Tibial nerve (tissue), 4 donors: ENCODE results near the gene RAB30. TPM values are rescaled to one million over a fixed set of nuclear protein-coding genes. Genes with fewer than 3 reads are reported as not detected.

Source experiments
- DNase-seq, 2 donors: peaks; one replicate each; pipeline ENCODE4 v3.0.0-alpha.2; 2019; ENCODE audit warnings: low spot score in 2 of 2
- H3K27ac ChIP-seq, 4 donors: fragments of 200-600 bp; sonication (generic) in 3 of 4; one replicate each; pipeline ENCODE4 v1.5.1; 2017 to 2019; ENCODE audit warnings: mild to moderate bottlenecking in 1 of 4
- H3K27me3 ChIP-seq, 2 donors: fragments of 200-600 bp; sonication (generic) in 1 of 2; one replicate each; pipeline versions ENCODE4 v1.5.1 to v1.6.0; 2017 to 2019
- H3K36me3 ChIP-seq, 3 donors: fragments of 200-600 bp; sonication (generic); one replicate each; pipeline ENCODE4 v1.5.1; 2018 to 2019
- H3K4me1 ChIP-seq, 4 donors: fragments of 200-600 bp; sonication (generic) in 3 of 4; one replicate each; pipeline ENCODE4 v1.5.1; 2017 to 2019
- H3K4me3 ChIP-seq, 4 donors: fragments of 200-600 bp; sonication (generic) in 3 of 4; one replicate each; pipeline ENCODE4 v1.5.1; 2017 to 2019; ENCODE audit warnings: mild to moderate bottlenecking in 1 of 4, moderate library complexity in 1 of 4
- H3K9me3 ChIP-seq, 4 donors: fragments of 200-600 bp; sonication (generic) in 3 of 4; one replicate each; pipeline ENCODE4 v1.5.1; 2017 to 2019
- CTCF ChIP-seq, 5 experiments: fragments of 200-600 bp in 3 of 5; fragments of 450-650 bp in 2 of 5; sonication (generic) in 3 of 5; IDR thresholded peaks; one replicate each; pipeline ENCODE4 v1.5.1; 2016 to 2019; ENCODE audit warnings: antibody characterized with exemption in 5 of 5, mild to moderate bottlenecking in 3 of 5, moderate library complexity in 2 of 5
- EP300 ChIP-seq, 2 donors: sonication (generic); formaldehyde crosslinking; IDR thresholded peaks; one replicate each; pipeline ENCODE4 v1.6.1; 2017; ENCODE audit warnings: antibody characterized with exemption in 2 of 2, mild to moderate bottlenecking in 1 of 2
- POLR2A ChIP-seq, 2 donors: fragments of 450-650 bp; IDR thresholded peaks; one replicate each; pipeline ENCODE4 v1.6.1; 2017; ENCODE audit warnings: antibody characterized with exemption in 2 of 2, mild to moderate bottlenecking in 2 of 2, moderate library complexity in 2 of 2
- WGBS, 2 donors: methylation state at CpG; one replicate each; pipeline ENCODE4 v1.1.5; 2018; 5-methylcytosine and 5-hydroxymethylcytosine counted together
- total RNA-seq, 4 donors: library from RNA; depleted of rRNA; stranded (reverse); fragments of >200 nt; gene quantifications; one replicate each; pipeline ENCODE4 v1.1.0, GENCODE V29; 2016

Gene RAB30
- total RNA-seq, 4 donors from 2014 or later = 19.8 to 50.4 (median 31.2) TPM

GRCh38 chr11:83087035-83087434, 15.3 kb upstream of the RAB30 start:
- H3K27ac ChIP-seq = no peak overlapping the region
- H3K27me3 ChIP-seq = no peaks in the 10 kb centered on the region
- 11 to 21% methylated on average over 2 of the region's 2 CpGs for WGBS, 2 donors

GRCh38 chr11:83079820-83080219, 8.1 kb upstream of the RAB30 start:
- H3K4me3 ChIP-seq = no peak overlapping the region
- no peaks in the 10 kb centered on the region for H3K9me3 ChIP-seq
- 84% methylated on average over 5 of the region's 5 CpGs for WGBS, 2 donors
- no peak for DNase-seq
- H3K27me3 ChIP-seq = no peaks in the 10 kb centered on the region
- TF ChIP-seq POLR2A (IDR thresholded peaks at IDR 0.05) = no peak
- TF ChIP-seq CTCF (IDR thresholded peaks at IDR 0.05) = no peak
- TF ChIP-seq EP300 (IDR thresholded peaks at IDR 0.05) = no peak
- H3K27ac ChIP-seq = no peak overlapping the region
- H3K4me1 ChIP-seq = no peaks in the 10 kb centered on the region
- peaks cover 0 to 23% (median 0%) of the 10 kb centered on the region in 3 donors for H3K36me3 ChIP-seq

More at GRCh38 chr11:83087035-83087434, 15.3 kb upstream of the RAB30 start:
- Histone ChIP-seq H3K36me3 (no peaks in the 10 kb centered on the region), H3K9me3 (no peaks in the 10 kb centered on the region), H3K4me1 (peaks cover 0 to 16% (median 0%) of the 10 kb centered on the region in 4 donors), H3K4me3 (no peak overlapping the region)
- DNase-seq = no peak
- TF ChIP-seq EP300 (IDR thresholded peaks at IDR 0.05) (no peak), CTCF (IDR thresholded peaks at IDR 0.05) (peak in 2 of 5 experiments; percentile 14 to 21)

GRCh38 chr11:83078269-83078668, 6.6 kb upstream of the RAB30 start:
- Histone ChIP-seq H3K27me3 (no peaks in the 10 kb centered on the region), H3K36me3 (peaks cover 0 to 29% (median 3%) of the 10 kb centered on the region in 3 donors), H3K27ac (no peak overlapping the region), H3K4me3 (no peak overlapping the region), H3K4me1 (peaks cover 0 to 13% (median 6%) of the 10 kb centered on the region in 4 donors), H3K9me3 (no peaks in the 10 kb centered on the region)
- 69 to 78% methylated on average over 1 of the region's 1 CpG for WGBS, 2 donors
- no peak for TF ChIP-seq CTCF (IDR thresholded peaks at IDR 0.05)
- no peak for TF ChIP-seq POLR2A (IDR thresholded peaks at IDR 0.05)
- TF ChIP-seq EP300 (IDR thresholded peaks at IDR 0.05) = no peak
- DNase-seq = no peak

GRCh38 chr11:83073884-83074283, 2.2 kb upstream of the RAB30 start:
- peaks cover 0 to 36% (median 20%) of the 10 kb centered on the region in 4 donors for H3K4me1 ChIP-seq

GRCh38 chr11:83073258-83073657, 1.6 kb upstream of the RAB30 start:
- H3K4me1 ChIP-seq = peaks cover 0 to 43% (median 23%) of the 10 kb centered on the region in 4 donors
- TF ChIP-seq POLR2A (IDR thresholded peaks at IDR 0.05) (no peak), EP300 (IDR thresholded peaks at IDR 0.05) (no peak), CTCF (IDR thresholded peaks at IDR 0.05) (no peak)
- H3K27ac ChIP-seq = peak overlapping the region in 3 of 4 donors; percentile 91 to 97 (median 96)
- H3K27me3 ChIP-seq = no peaks in the 10 kb centered on the region
- 73 to 82% methylated on average over 1 of the region's 1 CpG for WGBS, 2 donors
- H3K36me3 ChIP-seq = peaks cover 0 to 23% (median 3%) of the 10 kb centered on the region in 3 donors
- H3K4me3 ChIP-seq = peak overlapping the region in 2 of 4 donors; percentile 73 to 78
- DNase-seq = no peak
- no peaks in the 10 kb centered on the region for H3K9me3 ChIP-seq

More at GRCh38 chr11:83073884-83074283, 2.2 kb upstream of the RAB30 start:
- Histone ChIP-seq H3K27me3 (no peaks in the 10 kb centered on the region), H3K36me3 (peaks cover 0 to 23% (median 3%) of the 10 kb centered on the region in 3 donors), H3K9me3 (no peaks in the 10 kb centered on the region), H3K27ac (no peak overlapping the region), H3K4me3 (no peak overlapping the region)
- no peak for DNase-seq
- no peak for TF ChIP-seq CTCF (IDR thresholded peaks at IDR 0.05)
- TF ChIP-seq EP300 (IDR thresholded peaks at IDR 0.05) = no peak
- no peak for TF ChIP-seq POLR2A (IDR thresholded peaks at IDR 0.05)
